ENCODE measurements around the gene SCCPDH.
A peak's percentile ranks its signal among the peaks of the same experiment; 100 is the strongest.

Gene SCCPDH, protein sequence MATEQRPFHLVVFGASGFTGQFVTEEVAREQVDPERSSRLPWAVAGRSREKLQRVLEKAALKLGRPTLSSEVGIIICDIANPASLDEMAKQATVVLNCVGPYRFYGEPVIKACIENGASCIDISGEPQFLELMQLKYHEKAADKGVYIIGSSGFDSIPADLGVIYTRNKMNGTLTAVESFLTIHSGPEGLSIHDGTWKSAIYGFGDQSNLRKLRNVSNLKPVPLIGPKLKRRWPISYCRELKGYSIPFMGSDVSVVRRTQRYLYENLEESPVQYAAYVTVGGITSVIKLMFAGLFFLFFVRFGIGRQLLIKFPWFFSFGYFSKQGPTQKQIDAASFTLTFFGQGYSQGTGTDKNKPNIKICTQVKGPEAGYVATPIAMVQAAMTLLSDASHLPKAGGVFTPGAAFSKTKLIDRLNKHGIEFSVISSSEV

DNA sequence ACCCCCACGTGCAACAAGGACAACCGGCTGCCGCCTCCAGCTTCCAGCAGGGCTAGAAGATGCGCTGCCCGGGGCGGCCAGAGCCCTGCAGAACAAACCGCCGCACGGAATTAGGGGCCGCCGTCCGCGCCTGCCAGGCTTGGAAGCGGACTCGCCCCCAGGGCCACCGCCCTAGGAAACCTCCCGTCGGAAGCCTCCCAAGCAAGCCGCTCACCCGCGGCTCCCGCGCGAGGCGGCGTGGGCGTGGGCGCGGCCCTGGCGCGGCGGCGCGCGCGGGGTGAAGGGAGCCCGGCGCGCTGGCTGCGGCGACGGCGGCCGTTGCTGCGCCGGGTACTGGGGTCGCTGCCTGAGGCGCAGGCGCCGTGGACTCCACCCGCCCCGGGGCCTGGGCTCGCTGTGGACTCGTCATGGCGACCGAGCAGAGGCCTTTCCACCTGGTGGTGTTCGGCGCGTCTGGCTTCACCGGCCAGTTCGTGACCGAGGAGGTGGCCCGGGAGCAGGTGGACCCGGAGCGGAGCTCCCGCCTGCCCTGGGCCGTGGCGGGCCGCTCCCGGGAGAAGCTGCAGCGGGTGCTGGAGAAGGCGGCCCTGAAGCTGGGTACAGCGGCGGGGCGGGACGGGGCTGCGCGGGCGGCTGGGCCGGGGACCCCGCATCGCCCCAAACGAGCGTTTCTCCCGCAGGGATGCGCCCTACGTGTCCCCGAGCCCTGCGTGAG lies at the start of gene SCCPDH:
Gene SCCPDH, plus strand, starts transcription at position 394 of the 715 bp plus-strand sequence. Its CDS starts 14 bp downstream, at position 408.
- DNase-seq (ENCODE audit: low read depth): peak; percentile 20
- TF ChIP-seq, protein P1, sequence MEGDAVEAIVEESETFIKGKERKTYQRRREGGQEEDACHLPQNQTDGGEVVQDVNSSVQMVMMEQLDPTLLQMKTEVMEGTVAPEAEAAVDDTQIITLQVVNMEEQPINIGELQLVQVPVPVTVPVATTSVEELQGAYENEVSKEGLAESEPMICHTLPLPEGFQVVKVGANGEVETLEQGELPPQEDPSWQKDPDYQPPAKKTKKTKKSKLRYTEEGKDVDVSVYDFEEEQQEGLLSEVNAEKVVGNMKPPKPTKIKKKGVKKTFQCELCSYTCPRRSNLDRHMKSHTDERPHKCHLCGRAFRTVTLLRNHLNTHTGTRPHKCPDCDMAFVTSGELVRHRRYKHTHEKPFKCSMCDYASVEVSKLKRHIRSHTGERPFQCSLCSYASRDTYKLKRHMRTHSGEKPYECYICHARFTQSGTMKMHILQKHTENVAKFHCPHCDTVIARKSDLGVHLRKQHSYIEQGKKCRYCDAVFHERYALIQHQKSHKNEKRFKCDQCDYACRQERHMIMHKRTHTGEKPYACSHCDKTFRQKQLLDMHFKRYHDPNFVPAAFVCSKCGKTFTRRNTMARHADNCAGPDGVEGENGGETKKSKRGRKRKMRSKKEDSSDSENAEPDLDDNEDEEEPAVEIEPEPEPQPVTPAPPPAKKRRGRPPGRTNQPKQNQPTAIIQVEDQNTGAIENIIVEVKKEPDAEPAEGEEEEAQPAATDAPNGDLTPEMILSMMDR (conservative IDR thresholded peaks at IDR 0.05; ENCODE audit: low read depth, low read length): no peak
- peak within 1 kb of the TSS; percentile 85 for H3K4me3 ChIP-seq (ENCODE audit: low read length)

DNA sequence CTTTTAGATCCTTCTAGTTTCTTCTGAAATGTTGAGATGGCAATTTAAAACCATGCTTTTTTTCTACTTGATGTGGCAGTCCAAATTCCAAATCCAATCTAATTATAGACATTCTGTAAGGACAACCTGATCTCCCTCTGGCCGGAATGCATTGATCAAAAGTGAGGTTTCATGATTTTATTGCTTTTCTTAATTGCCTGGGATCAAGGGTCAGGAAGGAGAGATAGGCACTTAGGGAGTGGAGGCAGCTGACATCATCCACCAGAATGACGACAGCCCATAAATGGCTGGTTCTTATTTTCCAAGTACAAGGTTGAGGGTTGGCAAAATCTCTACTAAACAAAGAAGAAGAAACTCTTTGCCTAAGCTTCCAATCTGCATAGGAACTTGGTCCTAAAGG lies 46.4 kb upstream of the SCCPDH start:
- DNase-seq (ENCODE audit: low read depth): no peak
- no peak overlapping the region for H3K4me3 ChIP-seq (ENCODE audit: low read length)
- TF ChIP-seq, protein P1 (conservative IDR thresholded peaks at IDR 0.05; ENCODE audit: low read depth, low read length): no peak

DNA sequence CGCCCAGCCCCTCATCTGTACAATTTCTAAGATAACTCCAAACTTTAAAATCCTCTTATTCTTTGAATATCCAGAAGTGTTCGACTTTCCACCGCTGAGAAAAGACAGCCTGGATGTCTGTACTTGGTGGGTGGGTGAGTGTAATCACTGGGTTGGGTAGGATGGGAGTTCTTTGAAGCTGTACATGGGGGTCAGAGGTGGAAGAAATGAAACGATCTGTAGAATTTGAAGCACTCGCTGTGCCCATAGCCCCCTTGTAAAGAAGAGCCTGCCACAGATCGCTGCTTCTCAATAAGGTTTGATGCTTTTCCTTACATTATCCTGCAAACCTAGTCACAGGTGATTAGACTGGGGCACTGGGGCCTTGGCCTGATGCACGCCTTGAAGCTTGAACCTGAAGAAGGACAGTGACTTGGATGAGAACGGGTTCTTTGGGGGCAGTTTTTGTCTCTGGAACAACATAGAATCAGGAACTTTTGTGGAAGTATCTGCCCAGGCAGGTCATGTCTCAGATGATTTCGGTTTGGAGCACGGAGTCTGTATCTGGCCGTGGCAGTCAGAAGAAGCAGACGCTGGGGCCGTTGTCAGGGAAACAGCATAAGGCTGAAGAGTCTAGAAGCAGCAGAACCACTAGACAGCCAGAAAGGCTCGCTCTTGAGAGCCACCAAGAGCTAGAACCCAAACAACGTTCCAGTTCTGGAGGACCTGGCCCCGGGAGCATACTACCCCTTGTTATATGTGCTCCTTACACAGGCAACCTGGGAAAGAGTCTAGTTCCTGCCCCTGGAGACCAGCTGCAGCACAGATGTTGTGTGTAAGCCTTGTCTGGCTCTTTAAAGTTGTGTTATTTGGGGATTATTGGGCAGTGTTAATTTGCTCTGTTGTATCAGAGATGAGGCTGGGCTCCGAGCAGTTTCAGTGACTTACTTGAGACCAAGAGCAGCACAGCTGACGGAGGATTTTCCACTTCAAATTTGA lies 45.1 kb upstream of the SCCPDH start:
- no peak overlapping the region for H3K4me3 ChIP-seq (ENCODE audit: low read length)
- no peak for DNase-seq (ENCODE audit: low read depth)
- TF ChIP-seq, protein P1 (conservative IDR thresholded peaks at IDR 0.05; ENCODE audit: low read depth, low read length): no peak

DNA sequence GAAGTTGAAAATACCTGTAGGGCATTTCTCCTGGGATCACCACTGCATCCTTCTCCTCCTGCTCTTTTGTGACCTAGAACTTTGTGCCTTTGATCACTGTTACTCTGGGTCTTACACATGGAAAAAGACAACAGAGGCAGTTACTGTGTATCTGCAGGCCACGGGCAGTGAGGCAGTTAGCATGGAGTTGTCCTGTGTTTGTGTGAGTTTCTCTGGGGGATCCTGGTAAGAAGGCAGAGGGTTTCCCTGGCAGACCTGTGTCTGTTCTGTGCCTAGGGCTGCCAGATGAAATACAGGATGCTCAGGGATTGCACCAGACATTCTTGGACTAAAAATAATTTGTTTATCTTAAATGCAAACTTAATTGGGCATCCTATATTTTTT lies 44.4 kb upstream of the SCCPDH start:
- no peak for DNase-seq (ENCODE audit: low read depth)
- no peak overlapping the region for H3K4me3 ChIP-seq (ENCODE audit: low read length)
- TF ChIP-seq, protein P1 (conservative IDR thresholded peaks at IDR 0.05; ENCODE audit: low read depth, low read length): no peak

DNA sequence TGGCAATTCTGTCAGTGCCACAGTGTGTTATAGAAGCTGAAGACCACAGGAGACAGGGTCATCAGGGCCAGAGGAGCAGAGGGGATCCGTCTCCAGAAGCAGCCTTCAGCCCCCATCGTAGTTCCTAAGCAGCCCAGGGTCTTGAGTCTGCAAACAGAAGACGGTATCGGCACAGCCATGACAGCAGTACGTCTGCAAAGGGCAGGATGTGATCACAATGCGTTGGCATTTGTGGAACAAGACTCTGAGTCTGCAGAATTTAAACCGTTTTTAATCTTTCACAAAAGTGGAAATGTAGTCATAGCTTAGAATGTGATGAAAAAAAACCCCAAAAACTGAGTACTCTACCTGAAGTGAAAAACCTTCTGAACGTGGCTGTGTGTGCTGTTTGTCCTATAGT lies 44.0 kb upstream of the SCCPDH start:
- no peak overlapping the region for H3K4me3 ChIP-seq (ENCODE audit: low read length)
- TF ChIP-seq, protein P1 (conservative IDR thresholded peaks at IDR 0.05; ENCODE audit: low read depth, low read length): no peak
- DNase-seq (ENCODE audit: low read depth): no peak

DNA sequence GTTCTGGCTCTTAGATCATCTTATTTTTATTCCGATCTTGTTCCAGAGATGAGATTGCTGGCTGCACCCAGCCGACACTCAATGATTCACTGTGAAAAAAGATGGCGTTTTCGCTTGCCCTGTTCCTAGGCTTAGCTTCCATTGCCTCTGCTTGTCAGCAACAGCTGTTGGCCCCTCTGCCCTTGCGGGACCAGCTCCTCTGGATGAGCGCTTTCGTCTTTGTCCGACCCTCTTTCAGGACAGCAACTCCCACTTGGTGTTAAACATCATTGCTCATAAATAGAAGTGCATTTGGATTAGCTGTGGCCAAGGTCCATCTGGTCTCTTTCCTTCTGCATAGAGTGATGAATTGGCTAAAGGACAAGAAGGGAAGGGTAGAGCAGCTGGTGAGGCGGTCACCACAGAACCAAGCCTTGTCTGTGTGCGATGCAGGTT lies 43.5 kb upstream of the SCCPDH start:
- TF ChIP-seq, protein P1 (conservative IDR thresholded peaks at IDR 0.05; ENCODE audit: low read depth, low read length): no peak
- H3K4me3 ChIP-seq (ENCODE audit: low read length): no peak overlapping the region
- no peak for DNase-seq (ENCODE audit: low read depth)

All from retinal pigment epithelial cell (primary cell).